ENCODE measurements around the gene KCNMB2. TPM values are rescaled to one million over a fixed set of nuclear protein-coding genes. Genes with fewer than 3 reads are reported as not detected.
"Not testable (repeated sequence)": the region's sequence is repeated elsewhere in the genome, so short reads cannot be mapped to it uniquely, and the experiment has no call there.

The KCNMB2 gene
- total and polyA plus RNA-seq, 3 donors from 2014 or later: 2.6 TPM; not detected in 2

- H3K27ac ChIP-seq: no peak overlapping the region
- no peak overlapping the region for H3K4me3 ChIP-seq
- TF ChIP-seq CTCF (IDR thresholded peaks at IDR 0.05) (no peak), POLR2A (IDR thresholded peaks at IDR 0.05) (no peak)
- intact Hi-C loops (cut with DNase I; ENCODE audit: low total_unique reads): no loop called here
- 83 to 86% methylated on average over 8 of the region's 8 CpGs for WGBS, 2 donors
- H3K9me3 ChIP-seq: no peaks in the 10 kb centered on the region
- no peaks in the 10 kb centered on the region for H3K4me1 ChIP-seq
- no peaks in the 10 kb centered on the region for H3K27me3 ChIP-seq
- no peaks in the 10 kb centered on the region for H3K36me3 ChIP-seq (ENCODE audit: low read depth, missing control alignments)
- no peak for DNase-seq
Observed at GRCh38 chr3:178850450-178851190, 314.4 kb downstream of the KCNMB2 start.

- WGBS, 2 donors: 91 to 95% methylated on average over 1 of the region's 1 CpG
- Histone ChIP-seq H3K27me3 (no peaks in the 10 kb centered on the region), H3K4me1 (no peaks in the 10 kb centered on the region), H3K4me3 (no peak overlapping the region), H3K9me3 (no peaks in the 10 kb centered on the region), H3K36me3 (ENCODE audit: low read depth, missing control alignments) (no peaks in the 10 kb centered on the region), H3K27ac (no peak overlapping the region)
- TF ChIP-seq CTCF (IDR thresholded peaks at IDR 0.05) (no peak), POLR2A (IDR thresholded peaks at IDR 0.05) (no peak)
- DNase-seq: no peak
- intact Hi-C loops (cut with DNase I; ENCODE audit: low total_unique reads): no loop called here
Observed at GRCh38 chr3:178851564-178851963, 315.3 kb downstream of the KCNMB2 start.

- intact Hi-C loops (cut with DNase I; ENCODE audit: low total_unique reads): no loop called here
- DNase-seq: no peak
- WGBS, 2 donors: 71 to 76% methylated on average over 2 of the region's 2 CpGs
Observed at GRCh38 chr3:178856804-178857203, 320.6 kb downstream of the KCNMB2 start.

GRCh38 chr3:178859386-178859785 lies 323.1 kb downstream of the KCNMB2 start:
- Histone ChIP-seq H3K36me3 (ENCODE audit: low read depth, missing control alignments) (no peaks in the 10 kb centered on the region), H3K9me3 (no peaks in the 10 kb centered on the region), H3K27ac (no peak overlapping the region), H3K27me3 (no peaks in the 10 kb centered on the region), H3K4me1 (no peaks in the 10 kb centered on the region), H3K4me3 (no peak overlapping the region)
- WGBS, 2 donors: 81 to 92% methylated on average over 3 of the region's 3 CpGs
- TF ChIP-seq CTCF (IDR thresholded peaks at IDR 0.05) (no peak), POLR2A (IDR thresholded peaks at IDR 0.05) (no peak)
- no peak for DNase-seq
- intact Hi-C loops (cut with DNase I; ENCODE audit: low total_unique reads): no loop called here

More at GRCh38 chr3:178856804-178857203, 320.6 kb downstream of the KCNMB2 start:
- Histone ChIP-seq H3K4me3 (no peak overlapping the region), H3K4me1 (no peaks in the 10 kb centered on the region), H3K27ac (no peak overlapping the region), H3K27me3 (no peaks in the 10 kb centered on the region), H3K9me3 (no peaks in the 10 kb centered on the region), H3K36me3 (ENCODE audit: low read depth, missing control alignments) (no peaks in the 10 kb centered on the region)
- TF ChIP-seq POLR2A (IDR thresholded peaks at IDR 0.05) (no peak), CTCF (IDR thresholded peaks at IDR 0.05) (no peak)

GRCh38 chr3:178859900-178860436 lies 323.7 kb downstream of the KCNMB2 start:
- H3K4me1 ChIP-seq; intact Hi-C loops (cut with DNase I; ENCODE audit: low total_unique reads); H3K36me3 ChIP-seq (ENCODE audit: low read depth, missing control alignments); H3K4me3 ChIP-seq; H3K27ac ChIP-seq; DNase-seq; H3K27me3 ChIP-seq; H3K9me3 ChIP-seq: not testable (repeated sequence)
- 81 to 86% methylated on average over 16 to 29 of the region's 29 CpGs for WGBS, 2 donors
